Esophagus muscularis mucosa (tissue), 4 donors: ENCODE measurements around the gene METTL9. TPM values are rescaled to one million over a fixed set of nuclear protein-coding genes. Genes with fewer than 3 reads are reported as not detected.

ENCODE experiments used
- DNase-seq: peaks from one replicate; pipeline ENCODE4 v3.0.0-alpha.2; 2017; ENCODE audit errors: extremely low spot score
- H3K27ac ChIP-seq, 4 donors: fragments of 200-600 bp; sonication (generic); replicated peaks in 1 of 4; 1 replicate in 3 of 4; 2 replicates in 1 of 4; pipeline ENCODE4 v1.5.1; 2016 to 2019; ENCODE audit warnings: mild to moderate bottlenecking in 1 of 4
- H3K27me3 ChIP-seq, 4 donors: fragments of 200-600 bp; sonication (generic); one replicate each; pipeline versions ENCODE4 v1.5.1 to v1.6.0; 2016 to 2019
- H3K36me3 ChIP-seq, 4 donors: fragments of 200-600 bp; sonication (generic); one replicate each; pipeline ENCODE4 v1.5.1; 2016 to 2019
- H3K4me1 ChIP-seq, 4 donors: fragments of 200-600 bp; sonication (generic); one replicate each; pipeline ENCODE4 v1.5.1; 2016 to 2019
- H3K4me3 ChIP-seq, 4 donors: fragments of 200-600 bp; sonication (generic); 1 replicate in 2 of 4; 2 replicates in 2 of 4; pipeline ENCODE4 v1.5.1; 2016 to 2019; ENCODE audit warnings: mild to moderate bottlenecking in 4 of 4, moderate library complexity in 1 of 4
- H3K9me3 ChIP-seq, 4 donors: fragments of 200-600 bp; sonication (generic); 1 replicate in 3 of 4; 2 replicates in 1 of 4; pipeline ENCODE4 v1.5.1; 2016 to 2019
- EP300 ChIP-seq: sonication (generic); formaldehyde crosslinking; IDR thresholded peaks from one replicate; pipeline ENCODE4 v1.6.1; 2017; ENCODE audit warnings: antibody characterized with exemption
- POLR2A ChIP-seq: fragments of 450-650 bp; IDR thresholded peaks from one replicate; pipeline ENCODE4 v1.6.1; 2017; ENCODE audit warnings: antibody characterized with exemption, moderate library complexity, mild to moderate bottlenecking, low read depth
- POLR2AphosphoS5 ChIP-seq, 2 donors: sonication (generic); formaldehyde crosslinking; IDR thresholded peaks; one replicate each; pipeline ENCODE4 v1.6.1; 2017; ENCODE audit warnings: antibody characterized with exemption in 2 of 2
- WGBS: methylation state at CpG from one replicate; pipeline ENCODE4 v1.1.5; 2018; 5-methylcytosine and 5-hydroxymethylcytosine counted together
- intact Hi-C: fragments of 100-400 bp; cut with DNase I; formaldehyde crosslinking; loops from one replicate; pipeline ENCODE4 v1.15.1; 2023
- total RNA-seq, 4 donors: library from RNA; depleted of rRNA; stranded (reverse); fragments of >200 nt; gene quantifications; one replicate each; pipeline versions ENCODE4 v1.1.0 to v1.2.1, GENCODE V29; 2016
- TF ChIP-seq, protein P1 (sequence below), 3 experiments: fragments of 200-600 bp in 2 of 3; fragments of 450-650 bp in 1 of 3; sonication (generic) in 2 of 3; IDR thresholded peaks; one replicate each; pipeline ENCODE4 v1.5.1; 2017 to 2019; ENCODE audit warnings: antibody characterized with exemption in 3 of 3, mild to moderate bottlenecking in 2 of 3, moderate library complexity in 1 of 3

Gene METTL9
- total RNA-seq, 4 donors from 2014 or later, result 70.2 to 122 (median 106) TPM

DNA sequence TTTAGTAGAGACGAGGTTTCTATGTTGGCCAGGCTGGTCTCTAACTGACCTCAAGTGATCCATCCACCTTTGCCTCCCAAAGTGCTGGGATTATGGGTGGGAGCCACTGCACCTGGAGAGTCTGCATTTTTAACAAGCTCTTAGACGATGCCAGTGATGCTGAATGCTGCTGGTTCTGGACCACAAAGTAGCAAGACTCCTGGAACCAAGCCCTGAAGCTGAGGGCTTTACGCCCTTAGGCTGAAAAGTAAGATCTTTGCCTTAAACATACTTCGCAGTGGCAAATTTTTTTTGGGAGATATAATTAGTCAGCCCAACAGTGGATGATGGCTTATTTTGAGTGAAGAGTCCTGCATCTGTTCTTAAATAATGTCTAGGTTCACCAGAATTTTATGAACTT, 14.0 kb downstream of the METTL9 start:
- TF ChIP-seq, protein P1, sequence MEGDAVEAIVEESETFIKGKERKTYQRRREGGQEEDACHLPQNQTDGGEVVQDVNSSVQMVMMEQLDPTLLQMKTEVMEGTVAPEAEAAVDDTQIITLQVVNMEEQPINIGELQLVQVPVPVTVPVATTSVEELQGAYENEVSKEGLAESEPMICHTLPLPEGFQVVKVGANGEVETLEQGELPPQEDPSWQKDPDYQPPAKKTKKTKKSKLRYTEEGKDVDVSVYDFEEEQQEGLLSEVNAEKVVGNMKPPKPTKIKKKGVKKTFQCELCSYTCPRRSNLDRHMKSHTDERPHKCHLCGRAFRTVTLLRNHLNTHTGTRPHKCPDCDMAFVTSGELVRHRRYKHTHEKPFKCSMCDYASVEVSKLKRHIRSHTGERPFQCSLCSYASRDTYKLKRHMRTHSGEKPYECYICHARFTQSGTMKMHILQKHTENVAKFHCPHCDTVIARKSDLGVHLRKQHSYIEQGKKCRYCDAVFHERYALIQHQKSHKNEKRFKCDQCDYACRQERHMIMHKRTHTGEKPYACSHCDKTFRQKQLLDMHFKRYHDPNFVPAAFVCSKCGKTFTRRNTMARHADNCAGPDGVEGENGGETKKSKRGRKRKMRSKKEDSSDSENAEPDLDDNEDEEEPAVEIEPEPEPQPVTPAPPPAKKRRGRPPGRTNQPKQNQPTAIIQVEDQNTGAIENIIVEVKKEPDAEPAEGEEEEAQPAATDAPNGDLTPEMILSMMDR (IDR thresholded peaks at IDR 0.05), result no peak
- TF ChIP-seq POLR2A, result no peak
- TF ChIP-seq EP300, result no peak
- no peak for TF ChIP-seq POLR2AphosphoS5 (IDR thresholded peaks at IDR 0.05)
- no peak overlapping the region for H3K27ac ChIP-seq
- intact Hi-C loops, result no loop called here
- peaks cover 24 to 51% (median 45%) of the 10 kb centered on the region in 4 donors for H3K4me1 ChIP-seq
- H3K4me3 ChIP-seq, result no peak overlapping the region
- no peak for DNase-seq
- peaks cover 0 to under 1% (median 0%) of the 10 kb centered on the region in 4 donors for H3K36me3 ChIP-seq
- H3K9me3 ChIP-seq, result no peaks in the 10 kb centered on the region
- no peaks in the 10 kb centered on the region for H3K27me3 ChIP-seq
- WGBS, result 100% methylated on average over 3 of the region's 4 CpGs

DNA sequence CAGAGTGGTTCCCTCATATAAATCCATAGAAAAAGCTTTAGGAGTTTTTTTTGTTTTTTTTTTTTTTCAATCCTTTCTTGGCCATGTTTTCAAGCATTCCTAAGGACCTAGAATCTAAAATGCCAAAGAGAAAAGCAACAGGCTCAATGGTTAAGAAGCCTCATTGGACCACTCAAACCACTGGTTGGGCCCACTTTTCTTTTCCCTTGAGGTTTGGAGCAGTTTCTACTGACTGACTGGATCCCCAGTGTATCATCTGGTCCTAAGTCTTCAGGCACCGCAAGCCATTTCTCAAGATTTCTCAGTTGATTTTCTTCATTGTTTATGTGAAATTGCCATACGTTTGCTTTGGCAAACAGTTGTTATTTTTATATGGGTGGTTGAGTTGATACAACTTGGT, 14.4 kb downstream of the METTL9 start:
- Histone ChIP-seq H3K4me1 (peaks cover 24 to 47% (median 41%) of the 10 kb centered on the region in 4 donors), H3K9me3 (no peaks in the 10 kb centered on the region), H3K4me3 (no peak overlapping the region), H3K27me3 (no peaks in the 10 kb centered on the region), H3K27ac (no peak overlapping the region), H3K36me3 (peaks cover 0 to 5% (median 2%) of the 10 kb centered on the region in 4 donors)
- intact Hi-C loops, result no loop called here
- TF ChIP-seq EP300, result no peak
- TF ChIP-seq, protein P1 (IDR thresholded peaks at IDR 0.05), result no peak
- 88% methylated on average over 2 of the region's 2 CpGs for WGBS
- DNase-seq, result no peak

DNA sequence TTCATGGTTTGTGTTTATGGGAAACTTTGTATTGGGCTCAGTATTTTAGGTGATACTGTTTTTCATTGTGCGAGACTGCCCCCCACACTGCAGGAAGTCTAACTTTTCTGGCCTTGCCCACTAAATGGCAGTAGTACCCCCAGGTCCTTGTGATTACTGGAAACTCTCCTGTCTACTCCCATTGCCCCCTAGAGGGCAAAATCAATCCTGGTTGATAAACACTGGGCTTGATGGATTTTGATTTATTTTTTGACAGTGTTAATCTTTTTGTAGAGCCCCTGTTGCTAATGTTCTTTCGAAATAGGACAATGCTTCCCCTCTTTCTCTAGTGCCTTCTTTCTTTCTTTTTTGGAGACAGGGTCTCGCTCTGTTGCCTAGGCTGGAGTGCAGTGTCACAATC, 15.5 kb downstream of the METTL9 start:
- Histone ChIP-seq H3K9me3 (no peaks in the 10 kb centered on the region), H3K36me3 (peaks cover 0 to 10% (median 6%) of the 10 kb centered on the region in 4 donors), H3K4me3 (no peak overlapping the region), H3K27ac (no peak overlapping the region), H3K4me1 (peaks cover 23 to 43% (median 34%) of the 10 kb centered on the region in 4 donors), H3K27me3 (no peaks in the 10 kb centered on the region)
- intact Hi-C loops, result no loop called here
- no peak for DNase-seq
- TF ChIP-seq EP300, result no peak
- no peak for TF ChIP-seq POLR2A
- TF ChIP-seq, protein P1 (IDR thresholded peaks at IDR 0.05), result no peak
- no peak for TF ChIP-seq POLR2AphosphoS5 (IDR thresholded peaks at IDR 0.05)
- 94% methylated on average over 3 of the region's 3 CpGs for WGBS

DNA sequence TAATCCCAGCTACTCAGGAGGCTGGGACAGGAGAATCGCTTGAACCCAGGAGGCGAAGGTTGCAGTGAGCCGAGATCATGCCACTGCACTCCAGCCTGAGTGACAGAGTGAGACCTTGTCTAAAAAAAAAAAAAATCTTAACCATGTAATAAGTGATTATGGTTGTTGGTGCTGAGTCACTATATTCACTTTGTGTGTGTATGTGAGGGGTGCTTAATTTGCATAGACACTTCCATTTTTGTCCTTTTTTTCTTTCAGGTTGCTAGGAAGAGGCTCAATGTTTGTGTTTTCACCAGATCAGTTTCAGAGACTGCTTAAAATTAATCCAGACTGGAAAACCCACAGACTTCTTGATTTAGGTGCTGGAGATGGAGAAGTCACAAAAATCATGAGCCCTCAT, 18.2 kb downstream of the METTL9 start:
- no peaks in the 10 kb centered on the region for H3K9me3 ChIP-seq
- peaks cover 0 to 16% (median 9%) of the 10 kb centered on the region in 4 donors for H3K4me1 ChIP-seq
- peaks cover 0 to 26% (median 10%) of the 10 kb centered on the region in 4 donors for H3K36me3 ChIP-seq
- no peak for DNase-seq
- TF ChIP-seq, protein P1 (IDR thresholded peaks at IDR 0.05), result no peak
- no peak for TF ChIP-seq POLR2AphosphoS5 (IDR thresholded peaks at IDR 0.05)
- no peak overlapping the region for H3K4me3 ChIP-seq
- no peaks in the 10 kb centered on the region for H3K27me3 ChIP-seq
- WGBS, result 92% methylated on average over 3 of the region's 3 CpGs
- no peak overlapping the region for H3K27ac ChIP-seq
- intact Hi-C loops, result no loop called here

DNA sequence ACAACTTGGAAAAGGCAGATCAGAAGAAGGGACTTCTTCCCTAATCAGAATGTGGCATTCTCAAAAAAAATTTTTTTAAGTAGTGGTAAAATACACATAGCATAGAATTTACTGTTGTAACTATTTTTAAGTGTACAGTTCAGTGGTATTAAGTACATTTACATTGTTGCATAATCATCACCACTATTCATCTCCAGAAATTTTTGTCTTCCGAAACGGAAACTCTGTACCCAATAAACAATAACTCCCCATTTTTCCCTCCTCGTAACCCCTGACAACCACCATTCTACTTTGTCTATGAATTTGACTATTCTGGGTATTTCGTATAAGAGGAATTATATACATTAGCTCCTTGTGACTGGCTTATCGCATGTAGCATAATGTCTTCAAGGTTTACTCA, 18.9 kb downstream of the METTL9 start:
- H3K27me3 ChIP-seq, result no peaks in the 10 kb centered on the region
- H3K36me3 ChIP-seq, result peaks cover 0 to 26% (median 10%) of the 10 kb centered on the region in 4 donors
- 92% methylated on average over 5 of the region's 5 CpGs for WGBS
- H3K27ac ChIP-seq, result no peak overlapping the region
- DNase-seq, result no peak
- no peaks in the 10 kb centered on the region for H3K9me3 ChIP-seq
- no peak overlapping the region for H3K4me3 ChIP-seq
- intact Hi-C loops, result no loop called here
- H3K4me1 ChIP-seq, result peaks cover 0 to 12% (median 4%) of the 10 kb centered on the region in 4 donors
- TF ChIP-seq EP300 (no peak), POLR2A (no peak), POLR2AphosphoS5 (IDR thresholded peaks at IDR 0.05) (no peak)
